ENCODE data around the gene DHX8. TPM values are rescaled to one million over a fixed set of nuclear protein-coding genes. Genes with fewer than 3 reads are reported as not detected.

Gene DHX8
- total and polyA plus RNA-seq, 2 donors (not counting 1 experiment from before 2014, with no cell fraction given): 31.2 to 42.3 TPM

DNA sequence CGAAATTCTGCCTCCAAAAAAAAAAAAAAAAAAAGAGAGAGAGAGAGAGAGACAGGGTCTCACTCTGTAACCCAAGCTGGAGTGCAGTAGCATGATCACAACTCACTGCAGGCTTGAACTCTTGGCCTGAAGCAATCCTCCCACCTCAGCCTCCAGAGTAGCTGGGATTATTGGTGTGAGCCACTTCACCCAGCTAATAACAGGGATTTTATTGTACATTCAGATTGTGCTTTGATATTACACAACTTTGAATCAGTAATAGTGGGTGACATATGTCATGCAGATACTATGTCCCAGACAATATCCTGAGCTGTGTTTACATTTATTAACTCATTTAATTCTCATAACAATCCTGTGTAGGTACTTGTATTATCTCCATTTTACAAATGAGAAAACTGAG is 19.7 kb upstream of the DHX8 start:
- Histone ChIP-seq H4K20me1 (ENCODE audit: control insufficient read depth, extremely low read depth, insufficient read depth, low read length) (no peaks in the 10 kb centered on the region), H3K79me2 (ENCODE audit: control insufficient read depth, insufficient read depth, low read length) (no peaks in the 10 kb centered on the region), H2AFZ (ENCODE audit: low read length) (no peak overlapping the region), H3K4me3 (replicated peaks in 1 of 4; ENCODE audit: control extremely low read depth in 1 of 4, insufficient read depth in 1 of 4, low read depth in 3 of 4, low read length in 4 of 4) (no peak overlapping the region), H3K9ac (ENCODE audit: insufficient read depth, low read length) (no peak overlapping the region), H3K27ac (ENCODE audit: insufficient read depth, low read length) (no peak overlapping the region), H3K27me3 (ENCODE audit: control insufficient read depth, insufficient read depth, low read length) (peaks cover 2% of the 10 kb centered on the region), H3K36me3 (ENCODE audit: control insufficient read depth, insufficient read depth, low read length) (no peaks in the 10 kb centered on the region), H3K4me2 (ENCODE audit: extremely low read depth, insufficient read depth, low read length) (no peak overlapping the region), H3K9me3 (ENCODE audit: control insufficient read depth, insufficient read depth, low read depth, low read length) (no peaks in the 10 kb centered on the region), H3K4me1 (ENCODE audit: control insufficient read depth, extremely low read depth, insufficient read depth, low read length) (peaks cover 7% of the 10 kb centered on the region)
- DNase-seq (ENCODE audit: low read depth in 2 of 2): no peak
- TF ChIP-seq EZH2 (IDR thresholded peaks at IDR 0.05; ENCODE audit: low read length, missing control alignments): no peak
- TF ChIP-seq, protein P1, sequence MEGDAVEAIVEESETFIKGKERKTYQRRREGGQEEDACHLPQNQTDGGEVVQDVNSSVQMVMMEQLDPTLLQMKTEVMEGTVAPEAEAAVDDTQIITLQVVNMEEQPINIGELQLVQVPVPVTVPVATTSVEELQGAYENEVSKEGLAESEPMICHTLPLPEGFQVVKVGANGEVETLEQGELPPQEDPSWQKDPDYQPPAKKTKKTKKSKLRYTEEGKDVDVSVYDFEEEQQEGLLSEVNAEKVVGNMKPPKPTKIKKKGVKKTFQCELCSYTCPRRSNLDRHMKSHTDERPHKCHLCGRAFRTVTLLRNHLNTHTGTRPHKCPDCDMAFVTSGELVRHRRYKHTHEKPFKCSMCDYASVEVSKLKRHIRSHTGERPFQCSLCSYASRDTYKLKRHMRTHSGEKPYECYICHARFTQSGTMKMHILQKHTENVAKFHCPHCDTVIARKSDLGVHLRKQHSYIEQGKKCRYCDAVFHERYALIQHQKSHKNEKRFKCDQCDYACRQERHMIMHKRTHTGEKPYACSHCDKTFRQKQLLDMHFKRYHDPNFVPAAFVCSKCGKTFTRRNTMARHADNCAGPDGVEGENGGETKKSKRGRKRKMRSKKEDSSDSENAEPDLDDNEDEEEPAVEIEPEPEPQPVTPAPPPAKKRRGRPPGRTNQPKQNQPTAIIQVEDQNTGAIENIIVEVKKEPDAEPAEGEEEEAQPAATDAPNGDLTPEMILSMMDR (conservative IDR thresholded peaks at IDR 0.05 in 1 of 2, IDR thresholded peaks at IDR 0.05 in 1 of 2; ENCODE audit: low read depth in 1 of 2, low read length in 2 of 2): no peak

DNA sequence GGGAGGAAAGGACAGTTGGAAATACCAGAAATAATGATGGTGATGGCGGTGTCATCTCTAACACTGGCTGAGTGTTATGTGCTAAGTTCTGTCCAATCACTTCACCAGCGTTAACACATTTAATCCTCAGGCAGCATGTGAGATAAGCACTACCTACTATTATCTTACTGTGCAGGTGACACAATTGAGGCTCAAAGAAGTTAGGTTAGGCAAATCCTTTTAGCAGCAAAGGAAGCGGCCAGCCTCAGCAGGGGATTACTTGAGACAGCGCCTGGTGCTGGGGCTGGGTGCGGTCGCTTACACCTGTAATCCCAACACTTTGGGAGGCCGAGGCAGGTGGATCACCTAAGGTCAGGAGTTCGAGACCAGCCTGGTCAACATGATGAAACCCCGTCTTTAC is 18.7 kb upstream of the DHX8 start:
- no peaks in the 10 kb centered on the region for H3K79me2 ChIP-seq (ENCODE audit: control insufficient read depth, insufficient read depth, low read length)
- H3K4me2 ChIP-seq (ENCODE audit: extremely low read depth, insufficient read depth, low read length): no peak overlapping the region
- no peaks in the 10 kb centered on the region for H4K20me1 ChIP-seq (ENCODE audit: control insufficient read depth, extremely low read depth, insufficient read depth, low read length)
- H3K4me1 ChIP-seq (ENCODE audit: control insufficient read depth, extremely low read depth, insufficient read depth, low read length): peaks cover 11% of the 10 kb centered on the region
- H3K27ac ChIP-seq (ENCODE audit: insufficient read depth, low read length): no peak overlapping the region
- no peak overlapping the region for H2AFZ ChIP-seq (ENCODE audit: low read length)
- no peak overlapping the region for H3K4me3 ChIP-seq (replicated peaks in 1 of 4; ENCODE audit: control extremely low read depth in 1 of 4, insufficient read depth in 1 of 4, low read depth in 3 of 4, low read length in 4 of 4)
- DNase-seq (ENCODE audit: low read depth in 2 of 2): no peak
- peaks cover 2% of the 10 kb centered on the region for H3K27me3 ChIP-seq (ENCODE audit: control insufficient read depth, insufficient read depth, low read length)
- no peaks in the 10 kb centered on the region for H3K9me3 ChIP-seq (ENCODE audit: control insufficient read depth, insufficient read depth, low read depth, low read length)
- no peak for TF ChIP-seq EZH2 (IDR thresholded peaks at IDR 0.05; ENCODE audit: low read length, missing control alignments)
- TF ChIP-seq, protein P1 (conservative IDR thresholded peaks at IDR 0.05 in 1 of 2, IDR thresholded peaks at IDR 0.05 in 1 of 2; ENCODE audit: low read depth in 1 of 2, low read length in 2 of 2): no peak
- H3K9ac ChIP-seq (ENCODE audit: insufficient read depth, low read length): no peak overlapping the region
- no peaks in the 10 kb centered on the region for H3K36me3 ChIP-seq (ENCODE audit: control insufficient read depth, insufficient read depth, low read length)

DNA sequence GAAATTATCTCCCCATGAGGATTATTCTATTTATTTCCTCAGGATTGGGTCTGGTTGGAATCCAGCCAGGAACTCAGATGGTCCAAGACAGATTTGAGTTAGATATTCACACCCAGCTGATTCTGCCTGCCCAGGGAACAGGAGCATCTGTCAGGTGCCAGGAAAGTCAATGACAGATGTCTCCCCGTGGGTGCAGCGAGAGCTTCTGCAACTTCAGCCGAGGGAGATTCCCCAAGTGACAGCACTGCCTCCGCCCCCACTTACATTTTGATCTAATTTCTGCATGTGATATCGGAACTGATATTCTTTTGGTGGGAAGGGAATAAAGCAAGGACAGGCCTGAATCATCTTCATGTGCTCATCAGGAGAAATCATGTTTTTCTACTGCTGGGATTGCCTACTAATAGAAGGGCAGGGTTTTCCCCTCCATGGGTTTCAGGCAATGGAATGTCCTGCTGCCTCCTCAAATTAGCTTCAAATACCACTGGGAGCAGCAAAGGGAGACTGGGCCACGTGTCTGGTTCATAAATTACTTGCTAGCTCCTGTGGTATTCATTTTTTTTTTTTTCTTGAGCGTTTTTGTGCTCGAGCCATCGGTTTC is 15.7 kb upstream of the DHX8 start:
- H3K27me3 ChIP-seq (ENCODE audit: control insufficient read depth, insufficient read depth, low read length): peaks cover 2% of the 10 kb centered on the region

More for the DNA sequence above, 15.7 kb upstream of the DHX8 start:
- H3K9me3 ChIP-seq (ENCODE audit: control insufficient read depth, insufficient read depth, low read depth, low read length): no peaks in the 10 kb centered on the region
- no peak overlapping the region for H3K4me2 ChIP-seq (ENCODE audit: extremely low read depth, insufficient read depth, low read length)
- H3K36me3 ChIP-seq (ENCODE audit: control insufficient read depth, insufficient read depth, low read length): no peaks in the 10 kb centered on the region
- TF ChIP-seq EZH2 (IDR thresholded peaks at IDR 0.05; ENCODE audit: low read length, missing control alignments): no peak
- TF ChIP-seq, protein P1 (conservative IDR thresholded peaks at IDR 0.05 in 1 of 2, IDR thresholded peaks at IDR 0.05 in 1 of 2; ENCODE audit: low read depth in 1 of 2, low read length in 2 of 2): no peak
- no peaks in the 10 kb centered on the region for H4K20me1 ChIP-seq (ENCODE audit: control insufficient read depth, extremely low read depth, insufficient read depth, low read length)
- no peak overlapping the region for H2AFZ ChIP-seq (ENCODE audit: low read length)
- no peaks in the 10 kb centered on the region for H3K79me2 ChIP-seq (ENCODE audit: control insufficient read depth, insufficient read depth, low read length)
- H3K27ac ChIP-seq (ENCODE audit: insufficient read depth, low read length): peak overlapping the region; percentile 6
- no peak overlapping the region for H3K4me3 ChIP-seq (replicated peaks in 1 of 4; ENCODE audit: control extremely low read depth in 1 of 4, insufficient read depth in 1 of 4, low read depth in 3 of 4, low read length in 4 of 4)
- peaks cover 11% of the 10 kb centered on the region for H3K4me1 ChIP-seq (ENCODE audit: control insufficient read depth, extremely low read depth, insufficient read depth, low read length)
- DNase-seq (ENCODE audit: low read depth in 2 of 2): peak; percentile 57 to 94
- no peak overlapping the region for H3K9ac ChIP-seq (ENCODE audit: insufficient read depth, low read length)
